ENCODE results near the gene CLEC2L. TPM values are rescaled to one million over a fixed set of nuclear protein-coding genes. Genes with fewer than 3 reads are reported as not detected.

Gene CLEC2L
- total and polyA plus RNA-seq, 10 donors: 0.11 TPM; not detected in 9

DNA sequence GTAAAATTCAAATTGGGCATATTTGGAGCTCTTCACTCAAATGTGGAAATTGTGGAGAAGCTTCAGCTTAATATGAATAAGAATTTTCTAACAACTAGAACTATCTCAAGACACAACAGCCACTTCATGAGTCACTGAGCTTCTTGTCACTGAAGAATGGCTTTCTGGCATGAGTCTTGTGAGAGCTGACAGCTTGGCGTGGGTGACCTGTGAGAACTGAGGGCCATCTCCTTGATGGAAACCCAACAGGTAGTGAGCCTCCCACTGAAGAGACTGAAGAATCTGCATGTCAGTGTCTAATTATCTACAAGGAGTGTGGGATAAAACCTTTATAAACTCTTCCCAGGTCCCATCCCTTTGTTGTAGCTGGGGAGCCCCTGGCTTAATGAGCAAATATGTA, 66.0 kb downstream of the CLEC2L start:
- Histone ChIP-seq H3K4me3 (no peak overlapping the region), H3K27ac (no peak overlapping the region), H3K27me3 (replicated peaks in 1 of 7) (no peaks in the 10 kb centered on the region)

DNA sequence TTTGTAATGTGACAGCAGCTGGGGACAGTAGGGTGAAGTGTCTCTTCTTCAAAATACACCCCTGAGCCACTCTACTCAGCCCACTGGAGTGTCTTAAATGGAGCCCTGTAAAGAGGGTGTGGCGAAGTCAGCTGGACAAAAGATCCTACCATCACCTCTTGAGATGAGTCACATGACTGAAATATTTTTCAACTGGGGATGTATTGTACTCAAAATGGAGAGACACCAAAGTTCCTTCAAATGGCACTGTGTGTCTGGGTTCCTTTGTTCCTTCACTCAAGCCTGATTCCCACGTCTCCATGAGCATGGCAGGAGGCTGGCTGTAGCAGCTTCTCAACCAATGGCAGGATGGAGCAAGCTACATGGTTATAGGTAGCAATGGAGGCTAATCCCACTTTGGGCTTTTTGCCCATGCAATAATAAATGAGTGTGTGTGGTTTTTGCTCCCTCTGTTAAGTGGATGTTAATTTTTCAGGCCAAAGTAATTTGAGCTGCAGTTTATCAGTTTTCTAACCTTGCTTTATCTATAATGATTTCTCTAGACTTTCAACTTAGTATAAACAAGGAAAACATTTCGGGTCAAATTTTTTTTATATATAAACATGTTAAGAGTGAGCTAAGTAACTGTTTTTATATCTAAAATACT, 68.2 kb downstream of the CLEC2L start:
- TF ChIP-seq, protein P1, sequence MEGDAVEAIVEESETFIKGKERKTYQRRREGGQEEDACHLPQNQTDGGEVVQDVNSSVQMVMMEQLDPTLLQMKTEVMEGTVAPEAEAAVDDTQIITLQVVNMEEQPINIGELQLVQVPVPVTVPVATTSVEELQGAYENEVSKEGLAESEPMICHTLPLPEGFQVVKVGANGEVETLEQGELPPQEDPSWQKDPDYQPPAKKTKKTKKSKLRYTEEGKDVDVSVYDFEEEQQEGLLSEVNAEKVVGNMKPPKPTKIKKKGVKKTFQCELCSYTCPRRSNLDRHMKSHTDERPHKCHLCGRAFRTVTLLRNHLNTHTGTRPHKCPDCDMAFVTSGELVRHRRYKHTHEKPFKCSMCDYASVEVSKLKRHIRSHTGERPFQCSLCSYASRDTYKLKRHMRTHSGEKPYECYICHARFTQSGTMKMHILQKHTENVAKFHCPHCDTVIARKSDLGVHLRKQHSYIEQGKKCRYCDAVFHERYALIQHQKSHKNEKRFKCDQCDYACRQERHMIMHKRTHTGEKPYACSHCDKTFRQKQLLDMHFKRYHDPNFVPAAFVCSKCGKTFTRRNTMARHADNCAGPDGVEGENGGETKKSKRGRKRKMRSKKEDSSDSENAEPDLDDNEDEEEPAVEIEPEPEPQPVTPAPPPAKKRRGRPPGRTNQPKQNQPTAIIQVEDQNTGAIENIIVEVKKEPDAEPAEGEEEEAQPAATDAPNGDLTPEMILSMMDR (IDR thresholded peaks at IDR 0.05 in 8 of 11, conservative IDR thresholded peaks at IDR 0.05 in 3 of 11): no peak
- TF ChIP-seq POLR2AphosphoS5 (IDR thresholded peaks at IDR 0.05) (no peak), POLR2A (IDR thresholded peaks at IDR 0.05) (no peak)
- intact Hi-C loops (cut with DNase I; ENCODE audit: low total_unique reads): no loop called here
- 89 to 98% (median 94%) methylated on average over 3 of the region's 3 CpGs for WGBS, 5 donors

More for the DNA sequence above, 66.0 kb downstream of the CLEC2L start:
- intact Hi-C loops (cut with DNase I; ENCODE audit: low total_unique reads): no loop called here
- DNase-seq: no peak
- TF ChIP-seq, protein P1 (IDR thresholded peaks at IDR 0.05 in 8 of 11, conservative IDR thresholded peaks at IDR 0.05 in 3 of 11): no peak
- no peak for TF ChIP-seq POLR2AphosphoS5 (IDR thresholded peaks at IDR 0.05)
- no peak for TF ChIP-seq POLR2A (IDR thresholded peaks at IDR 0.05)
- H3K36me3 ChIP-seq: peaks cover 2 to 100% (median 74%) of the 10 kb centered on the region in 6 donors
- 86 to 98% (median 95%) methylated on average over 1 of the region's 1 CpG for WGBS, 5 donors
- peaks cover 0 to 9% (median 0%) of the 10 kb centered on the region in 6 donors for H3K4me1 ChIP-seq
- no peaks in the 10 kb centered on the region for H3K9me3 ChIP-seq

DNA sequence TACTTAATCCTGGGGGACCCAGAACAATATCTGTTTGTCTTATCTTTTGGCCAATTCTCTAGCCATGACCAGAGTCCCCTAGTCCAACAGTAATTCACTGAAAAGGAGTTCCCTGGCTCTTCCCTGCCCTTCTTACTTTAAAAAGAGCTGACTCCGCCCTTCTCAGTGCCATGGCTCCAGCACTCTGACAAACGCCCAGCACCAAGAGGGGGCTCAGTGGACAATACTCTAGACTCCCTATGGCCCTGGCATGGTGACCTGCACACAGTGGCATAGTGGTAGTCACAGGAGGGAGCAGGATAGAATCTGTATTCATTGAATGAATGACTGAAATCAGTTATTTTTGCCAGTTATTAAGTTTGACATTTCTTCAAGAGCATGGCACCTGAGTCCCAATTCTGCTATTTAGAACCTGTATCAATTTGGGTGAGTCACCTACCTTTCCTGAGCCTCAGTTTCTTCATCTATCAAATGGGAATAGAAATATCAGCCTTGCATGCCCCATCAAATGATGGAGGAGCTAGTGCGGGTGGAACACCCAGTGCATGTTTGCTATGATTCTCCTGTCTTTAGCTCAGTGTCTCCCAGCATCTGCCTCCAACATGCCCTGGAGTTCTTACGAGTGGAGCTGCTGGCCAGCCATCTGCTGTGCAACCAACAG, 69.4 kb downstream of the CLEC2L start:
- H3K36me3 ChIP-seq: peaks cover 10 to 100% (median 82%) of the 10 kb centered on the region in 6 donors
- peaks cover 0 to 9% (median 0%) of the 10 kb centered on the region in 6 donors for H3K4me1 ChIP-seq
- WGBS, 5 donors: 87 to 96% (median 93%) methylated on average over 4 of the region's 4 CpGs
- TF ChIP-seq POLR2AphosphoS5 (IDR thresholded peaks at IDR 0.05) (no peak), POLR2A (IDR thresholded peaks at IDR 0.05) (no peak)
- TF ChIP-seq, protein P1 (IDR thresholded peaks at IDR 0.05 in 8 of 11, conservative IDR thresholded peaks at IDR 0.05 in 3 of 11): no peak
- H3K27me3 ChIP-seq (replicated peaks in 1 of 7): no peaks in the 10 kb centered on the region
- no peak overlapping the region for H3K27ac ChIP-seq
- DNase-seq: no peak
- no peak overlapping the region for H3K4me3 ChIP-seq
- intact Hi-C loops (cut with DNase I; ENCODE audit: low total_unique reads): no loop called here
- H3K9me3 ChIP-seq: no peaks in the 10 kb centered on the region

More for the DNA sequence above, 68.2 kb downstream of the CLEC2L start:
- no peaks in the 10 kb centered on the region for H3K9me3 ChIP-seq
- no peak overlapping the region for H3K27ac ChIP-seq
- H3K4me1 ChIP-seq: peaks cover 0 to 9% (median 0%) of the 10 kb centered on the region in 6 donors
- H3K36me3 ChIP-seq: peaks cover 10 to 100% (median 83%) of the 10 kb centered on the region in 6 donors
- no peaks in the 10 kb centered on the region for H3K27me3 ChIP-seq (replicated peaks in 1 of 7)
- no peak overlapping the region for H3K4me3 ChIP-seq
- DNase-seq: no peak

DNA sequence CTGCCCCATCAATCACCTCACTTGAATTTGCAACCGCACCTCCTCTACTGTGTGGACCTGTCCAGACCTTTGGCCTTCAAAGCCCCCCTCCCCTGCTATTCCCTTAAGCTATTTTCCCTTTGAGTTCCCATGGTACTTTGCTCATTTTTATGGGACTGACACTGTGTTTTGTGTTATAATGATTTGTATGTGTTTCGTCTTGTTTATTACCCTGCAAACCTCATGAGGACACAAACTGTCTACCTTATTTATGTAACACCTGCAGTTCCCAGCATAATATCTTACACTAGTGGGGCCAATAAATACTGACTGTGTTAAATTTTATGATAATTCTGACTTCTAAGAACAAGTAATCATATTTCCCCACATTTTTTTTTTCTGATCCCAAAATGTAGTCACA, 70.6 kb downstream of the CLEC2L start:
- intact Hi-C loops (cut with DNase I; ENCODE audit: low total_unique reads): no loop called here
- Histone ChIP-seq H3K36me3 (peaks cover 10 to 100% (median 84%) of the 10 kb centered on the region in 6 donors), H3K4me3 (no peak overlapping the region), H3K27me3 (replicated peaks in 1 of 7) (no peaks in the 10 kb centered on the region), H3K4me1 (no peaks in the 10 kb centered on the region), H3K9me3 (no peaks in the 10 kb centered on the region), H3K27ac (no peak overlapping the region)
- 87 to 100% (median 97%) methylated on average over 2 of the region's 2 CpGs for WGBS, 5 donors
- DNase-seq: no peak
- TF ChIP-seq, protein P1 (IDR thresholded peaks at IDR 0.05 in 8 of 11, conservative IDR thresholded peaks at IDR 0.05 in 3 of 11): no peak
- no peak for TF ChIP-seq POLR2A (IDR thresholded peaks at IDR 0.05)
